HG02938 (cell line): ENCODE results near the gene CSNK2A3.
"Not testable (repeated sequence)": the region's sequence is repeated elsewhere in the genome, so short reads cannot be mapped to it uniquely, and the experiment has no call there.

Experiments
- ATAC-seq: cut with Tn5 transposase; IDR thresholded peaks from one replicate; pipeline ENCODE4 v1.9.1; 2021; ENCODE audit warnings: mild to moderate bottlenecking, moderate library complexity; ENCODE audit not compliant: unreplicated experiment

The CSNK2A3 gene

DNA sequence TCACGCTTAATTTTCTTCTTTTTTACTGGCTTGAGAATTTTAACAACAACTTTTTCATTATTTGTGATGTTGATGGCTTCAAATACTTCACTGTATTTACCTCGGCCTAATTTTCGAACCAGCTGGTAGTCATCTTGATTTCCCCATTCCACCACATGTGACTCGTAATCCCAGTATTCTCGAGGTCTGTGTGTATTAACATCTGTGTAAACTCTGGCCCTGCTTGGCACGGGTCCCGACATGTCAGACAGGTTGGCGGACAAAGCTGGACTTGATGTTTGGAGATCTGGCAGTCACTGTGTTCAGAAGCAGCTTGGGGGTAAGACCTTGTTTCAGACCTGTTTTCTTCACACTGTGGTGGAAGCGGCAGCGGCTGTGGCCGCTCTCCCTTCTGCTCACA is at the start of gene CSNK2A3:
Gene CSNK2A3 (minus strand): TSS at position 373 of the 400 bp plus-strand sequence. CDS start 131 bp downstream, at position 242.
- not testable (repeated sequence) for ATAC-seq

DNA sequence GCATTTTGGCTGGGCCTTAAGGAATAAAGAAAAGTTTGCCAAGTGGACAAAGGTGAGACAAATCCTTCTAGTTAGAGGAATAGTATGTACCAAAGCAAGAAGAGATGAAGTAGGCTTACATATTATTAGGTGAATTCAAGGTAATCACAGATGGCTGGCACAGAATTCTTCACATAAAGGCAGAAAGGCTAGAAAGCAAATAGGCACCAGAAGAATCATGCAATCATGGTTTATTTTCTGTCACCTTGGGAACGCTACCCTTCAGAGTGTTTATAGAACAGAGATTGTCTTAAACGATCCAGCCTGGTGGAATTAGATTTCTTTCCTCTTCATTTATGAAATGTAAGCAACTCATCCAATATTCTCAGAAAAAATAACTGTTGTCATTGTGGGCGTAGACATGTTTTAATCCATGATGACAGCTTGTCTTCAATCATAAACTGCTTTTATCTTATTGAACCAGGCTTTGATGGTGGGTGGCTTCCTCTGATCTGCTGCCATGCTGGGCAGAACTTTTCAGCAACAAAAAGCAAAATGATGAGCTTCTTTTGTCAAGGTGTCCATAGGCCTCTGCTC is 49.0 kb upstream of the CSNK2A3 start:
- ATAC-seq = no peak

DNA sequence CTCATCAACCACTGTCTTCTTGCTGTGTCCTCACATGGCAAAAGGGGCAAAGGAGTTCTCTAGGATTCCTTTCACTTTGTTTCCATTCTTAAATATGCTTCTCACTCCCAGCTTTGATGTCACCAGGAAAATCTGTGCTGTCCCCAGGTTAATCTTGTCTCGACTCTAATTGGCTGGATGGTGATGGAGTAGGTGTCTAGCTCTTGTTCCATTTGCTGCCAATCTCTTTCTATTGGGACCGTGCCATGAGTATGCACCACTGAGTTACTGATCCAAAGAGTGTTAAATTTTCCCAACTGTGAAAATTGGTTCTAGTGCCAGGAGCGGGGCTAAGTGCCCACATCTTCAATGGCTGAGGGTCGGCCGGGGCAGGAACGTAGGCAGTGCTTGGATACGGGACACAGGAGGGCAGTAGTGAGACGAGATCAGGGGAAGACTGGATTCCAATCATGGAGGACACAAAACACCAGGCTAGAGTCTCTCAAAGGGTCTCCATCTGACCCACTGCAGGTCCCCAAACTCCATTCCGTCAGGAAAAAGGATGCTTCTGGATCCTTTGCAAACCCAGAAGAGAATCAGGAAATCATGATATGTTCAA is 47.7 kb upstream of the CSNK2A3 start:
- ATAC-seq = no peak

DNA sequence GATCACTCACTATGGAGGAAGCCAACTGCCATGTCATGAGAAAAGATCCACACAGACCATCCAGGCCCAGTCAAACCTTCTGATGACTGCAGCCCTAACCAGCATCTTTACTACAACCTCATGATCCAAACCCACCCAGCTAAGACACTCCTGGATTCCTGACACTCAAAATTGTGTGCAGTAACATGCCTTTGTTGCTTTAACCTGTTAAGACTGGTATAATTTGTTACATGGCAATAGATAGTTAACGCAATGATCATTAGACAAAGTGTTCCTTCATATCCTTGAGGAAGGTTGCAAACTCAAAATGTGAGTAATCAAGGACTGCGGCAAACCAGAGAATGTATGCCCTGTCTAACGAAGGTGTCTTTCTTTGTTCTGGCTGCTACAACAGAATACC is 47.1 kb upstream of the CSNK2A3 start:
- ATAC-seq = no peak

DNA sequence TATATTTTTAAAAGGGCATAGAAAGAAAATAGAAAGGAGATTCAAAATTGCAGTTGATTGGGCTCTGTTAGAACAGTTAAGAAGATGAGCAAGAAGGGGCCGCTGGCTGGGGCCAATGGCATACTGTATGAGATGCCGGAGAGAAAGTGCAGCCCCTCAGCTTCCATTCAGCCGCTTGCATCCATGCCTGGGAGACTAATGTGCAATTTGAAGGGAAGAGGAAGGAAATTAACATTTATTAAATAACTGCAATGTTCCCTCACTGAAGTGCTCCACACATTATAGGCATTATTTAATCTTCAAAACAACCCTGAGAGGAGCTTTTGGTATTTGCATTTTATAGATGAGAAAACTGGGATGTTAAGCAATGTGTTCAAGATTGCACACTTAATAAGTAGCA is 44.7 kb upstream of the CSNK2A3 start:
- ATAC-seq = no peak

DNA sequence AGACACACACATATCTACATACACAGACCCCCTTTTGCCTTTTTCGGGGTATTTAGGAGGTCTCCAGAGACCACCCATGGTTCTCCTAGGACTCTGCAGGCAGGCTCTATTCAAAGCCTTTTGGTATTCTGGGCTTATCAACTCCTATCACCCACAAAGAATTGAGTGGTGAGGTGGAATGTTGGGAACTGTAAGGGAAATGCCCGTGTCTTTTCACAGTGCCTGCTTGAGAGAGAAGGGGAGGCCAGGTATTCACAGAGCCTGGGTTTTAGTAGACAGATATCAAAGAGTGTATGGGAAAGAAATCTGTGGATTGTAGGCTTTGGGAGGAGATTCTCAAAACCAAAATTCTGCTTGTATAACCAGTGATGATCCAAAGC is 44.0 kb upstream of the CSNK2A3 start:
- no peak for ATAC-seq

DNA sequence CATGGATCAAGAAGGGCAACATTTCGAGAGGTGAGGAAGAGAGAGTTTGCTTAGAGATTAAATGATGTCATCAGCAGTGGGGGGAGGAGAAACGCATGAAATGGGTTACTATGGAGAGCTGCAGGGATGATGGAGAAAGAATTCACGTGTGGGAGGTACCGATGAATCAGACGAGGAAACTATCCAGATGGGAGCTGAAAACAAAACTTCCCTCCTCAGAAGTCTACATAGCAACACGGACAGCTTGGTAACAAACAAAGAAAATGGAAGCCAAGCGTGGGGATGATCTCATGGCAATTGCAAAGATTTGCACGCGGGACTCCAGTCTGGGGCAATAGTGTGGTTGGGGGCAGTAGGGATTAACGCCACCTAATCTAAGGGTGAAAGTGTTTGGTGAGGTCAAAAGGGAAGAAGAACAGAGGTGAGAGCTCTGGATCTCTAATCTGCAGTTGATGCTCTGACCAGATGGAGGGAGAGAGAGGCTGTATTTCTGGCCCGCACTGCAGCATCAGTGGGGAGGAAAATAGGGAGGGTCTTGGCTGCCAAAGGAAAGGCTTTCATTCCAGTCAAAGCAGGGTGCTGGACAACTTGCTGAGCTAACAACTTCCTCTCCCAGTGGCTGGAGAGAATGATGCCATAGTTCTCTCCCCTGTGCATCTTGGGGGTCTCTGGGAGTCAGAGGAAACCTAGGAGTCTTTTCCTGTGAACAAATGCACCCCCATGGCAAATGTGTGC is 43.4 kb upstream of the CSNK2A3 start:
- ATAC-seq = no peak

DNA sequence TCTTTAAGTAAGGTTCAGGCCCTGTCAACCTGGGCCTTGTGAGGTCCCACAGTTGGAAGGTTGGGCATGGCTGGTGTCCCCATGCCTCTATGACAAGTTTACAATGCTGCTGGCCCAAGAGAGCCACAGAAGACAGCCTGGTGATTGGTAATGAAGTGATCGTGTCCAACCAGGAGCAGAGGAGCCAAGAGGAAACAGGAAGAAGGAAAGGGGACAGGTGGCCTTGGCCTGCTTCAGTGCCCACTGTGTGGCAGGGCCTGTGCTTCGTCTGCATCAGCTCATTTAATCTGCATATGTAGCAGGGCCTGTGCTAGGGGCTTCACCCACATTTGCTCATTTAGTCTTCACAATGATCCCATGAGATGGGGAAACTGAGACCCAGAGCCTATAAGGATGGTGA is 42.1 kb upstream of the CSNK2A3 start:
- no peak for ATAC-seq

DNA sequence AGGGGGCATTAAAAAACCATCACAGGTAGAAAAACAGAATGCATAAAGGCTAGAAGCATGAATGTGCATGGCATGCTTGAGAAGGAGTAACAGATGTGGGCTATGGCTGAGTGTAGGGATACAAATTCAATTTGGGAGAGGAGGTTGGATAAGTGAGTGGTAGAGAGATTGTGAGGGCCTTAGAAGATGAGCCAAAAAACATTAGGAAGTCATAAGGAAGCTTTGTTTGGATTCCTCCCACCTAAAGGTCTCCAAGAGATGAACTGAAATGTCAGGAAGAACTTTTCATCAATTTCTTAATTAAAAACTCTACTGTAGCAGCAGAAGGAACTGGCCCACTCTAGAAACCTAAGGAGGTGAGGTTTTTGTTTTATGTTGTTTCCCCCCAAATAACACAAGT is 41.2 kb upstream of the CSNK2A3 start:
- no peak for ATAC-seq

DNA sequence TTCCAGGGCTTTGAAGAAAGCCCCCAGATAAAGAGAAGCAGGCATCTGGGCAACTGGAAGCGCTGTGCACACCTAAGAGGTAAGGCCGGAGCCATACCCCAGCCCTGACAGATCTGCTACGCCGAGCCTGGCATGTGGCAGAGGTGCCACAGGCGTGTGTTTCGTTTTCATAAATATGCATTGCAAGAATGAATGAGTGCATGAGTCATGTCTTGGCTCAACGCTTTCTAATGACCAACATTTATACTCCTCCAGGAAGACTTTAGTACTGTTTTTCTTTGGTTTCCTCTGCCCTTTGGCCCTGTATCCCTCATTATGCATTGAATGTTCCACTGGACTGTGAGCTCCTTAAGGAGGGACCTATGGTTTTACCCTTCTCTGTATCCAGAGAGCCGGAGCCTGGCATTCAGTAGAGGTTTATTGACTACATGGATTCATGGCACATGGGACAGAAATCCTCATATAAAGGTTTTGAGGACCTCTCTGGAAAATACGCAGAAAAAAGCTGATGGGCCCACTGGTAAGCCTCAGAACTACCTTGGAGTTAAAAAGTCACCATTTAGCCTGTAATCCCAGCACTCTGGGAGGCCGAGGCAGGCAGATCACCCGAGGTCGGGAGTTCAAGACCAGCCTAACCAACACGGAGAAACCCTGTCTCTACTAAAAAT is 38.9 kb upstream of the CSNK2A3 start:
- no peak for ATAC-seq

DNA sequence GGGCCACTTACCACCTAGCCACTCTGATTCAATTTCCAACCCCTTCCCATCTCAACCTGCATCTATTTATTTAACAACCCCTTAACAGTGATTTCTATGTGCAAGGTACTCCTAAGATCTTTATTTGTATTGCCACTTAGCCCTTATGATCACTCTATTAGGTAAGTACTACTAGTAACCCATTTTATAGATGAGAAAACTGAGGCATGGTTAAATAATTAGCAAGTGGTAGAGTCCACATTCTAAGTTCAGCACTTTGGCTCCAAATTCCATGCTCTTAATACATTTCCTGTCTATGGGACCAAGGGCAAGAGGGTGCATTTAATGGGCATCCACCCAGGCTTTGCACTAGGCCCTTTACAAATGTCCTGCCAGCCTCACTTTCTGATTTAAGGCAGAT is 38.1 kb upstream of the CSNK2A3 start:
- no peak for ATAC-seq

DNA sequence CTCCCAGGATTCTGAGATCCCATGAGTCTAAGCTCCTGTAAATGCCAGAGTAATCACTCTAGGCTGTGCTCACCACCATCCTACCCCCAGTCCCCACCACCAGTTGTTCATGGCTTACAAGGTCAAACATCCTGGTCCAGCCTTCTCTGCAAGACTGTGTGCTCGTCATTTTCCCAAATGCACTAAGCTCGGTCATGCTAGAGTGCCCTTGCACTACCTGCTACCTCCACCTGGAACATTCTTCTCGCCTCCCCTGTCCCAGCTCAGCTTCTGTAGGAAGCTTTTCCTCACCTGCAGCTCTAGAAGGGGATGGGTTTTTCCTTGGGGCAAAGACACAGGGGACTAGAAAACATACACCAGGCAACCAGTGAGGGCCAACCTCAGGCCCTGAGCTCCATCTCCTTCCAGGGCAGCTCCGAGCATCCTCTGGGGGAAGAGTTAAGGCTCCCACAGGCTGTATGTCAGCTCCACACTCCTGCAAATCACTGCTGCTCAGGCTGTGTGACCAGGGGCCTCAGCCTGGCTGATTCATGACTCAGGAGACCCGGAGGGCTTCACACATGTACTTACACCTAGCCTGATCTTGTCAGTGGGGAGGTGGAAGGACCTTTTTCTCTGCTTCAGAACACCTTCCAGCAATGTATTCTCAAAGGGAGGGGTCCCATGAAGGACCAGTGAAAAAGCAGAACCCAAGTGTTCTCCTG is 37.2 kb upstream of the CSNK2A3 start:
- no peak for ATAC-seq

DNA sequence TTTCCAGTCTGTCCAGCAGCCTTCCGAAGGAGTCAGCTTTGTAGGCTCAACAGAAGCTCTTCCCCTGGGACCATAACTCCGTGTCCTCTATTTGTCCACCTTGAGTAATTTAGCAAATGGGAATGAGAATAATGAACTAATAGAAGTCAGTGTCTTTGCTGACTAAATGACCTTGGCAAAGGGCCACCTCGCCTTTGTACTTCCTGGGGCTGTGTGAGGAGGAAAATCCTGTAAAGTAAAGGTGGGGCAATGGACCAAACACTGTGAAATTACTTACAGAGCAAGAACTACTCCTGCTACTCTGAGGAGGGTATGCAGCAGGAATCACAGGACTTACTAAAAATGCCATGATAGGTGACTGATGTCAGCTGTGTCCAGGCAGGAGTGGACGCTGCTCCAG is 36.2 kb upstream of the CSNK2A3 start:
- no peak for ATAC-seq

DNA sequence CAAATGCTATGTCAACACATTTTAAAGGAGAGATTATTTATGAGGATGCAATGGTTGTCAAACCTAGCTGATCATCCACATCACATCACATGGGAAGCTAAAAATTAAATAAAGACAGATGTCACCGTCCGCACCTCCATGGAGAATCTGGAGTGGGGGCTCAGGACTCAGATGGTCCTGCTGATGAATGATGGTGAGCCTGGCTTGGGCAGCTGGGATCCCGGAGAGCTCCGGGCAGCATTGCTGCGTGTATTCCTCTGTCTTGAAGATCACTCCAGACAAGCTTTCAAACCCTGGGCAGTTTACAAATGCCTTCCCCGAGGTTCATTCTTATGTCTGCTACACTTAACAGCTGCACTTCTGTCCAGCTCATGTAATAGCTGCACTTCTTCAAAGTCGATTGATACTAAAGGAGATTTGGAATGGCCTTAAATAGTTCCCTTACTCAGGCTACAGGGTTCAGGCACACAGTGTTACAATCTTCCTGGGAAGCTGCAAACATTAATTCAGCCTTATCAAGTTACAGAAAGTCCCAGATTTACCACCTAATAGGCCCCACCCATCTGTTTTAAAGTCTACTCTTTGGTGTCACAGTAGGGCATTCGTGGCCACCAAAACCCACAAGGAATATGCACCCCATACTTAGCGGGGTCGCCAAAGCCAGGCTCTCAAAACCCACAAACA is 34.7 kb upstream of the CSNK2A3 start:
- no peak for ATAC-seq

DNA sequence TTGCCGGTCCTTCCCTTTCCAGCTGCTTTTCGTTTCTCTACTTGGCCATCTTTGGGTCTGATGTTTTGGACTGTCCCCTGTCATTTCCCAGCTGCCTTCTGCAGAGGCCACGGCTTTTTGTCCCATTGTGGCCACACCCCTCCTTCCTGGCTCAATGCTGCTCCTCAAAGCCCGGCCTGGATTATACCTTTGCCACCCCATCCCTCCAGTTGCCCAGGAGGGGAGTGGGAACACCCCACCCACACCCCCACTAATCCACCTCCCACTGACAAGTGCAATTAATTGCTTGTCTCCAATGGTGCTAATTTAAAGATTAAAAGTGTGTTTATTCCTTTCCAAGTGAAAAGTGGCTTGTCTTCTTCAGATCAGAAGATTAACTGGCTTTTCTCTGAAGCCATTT is 34.2 kb upstream of the CSNK2A3 start:
- no peak for ATAC-seq

DNA sequence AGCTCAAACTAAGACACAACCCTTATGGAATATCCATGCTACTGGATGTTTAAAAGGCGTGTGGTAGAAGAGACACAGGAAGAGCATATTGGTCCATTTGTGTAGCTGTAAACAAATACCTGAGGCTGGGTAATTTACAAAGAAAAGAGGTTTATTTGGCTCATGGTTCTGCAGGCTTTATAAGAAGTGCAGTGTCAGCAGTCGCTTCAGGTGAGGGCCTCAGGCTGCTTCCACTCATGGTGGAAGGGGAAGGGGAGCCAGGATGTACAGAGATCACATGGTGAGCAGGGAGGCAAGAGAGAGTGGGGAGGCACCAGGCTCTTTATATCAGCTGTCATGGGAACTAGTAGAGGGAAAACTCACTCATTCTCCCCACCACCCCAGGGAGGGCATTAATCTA is 31.8 kb upstream of the CSNK2A3 start:
- ATAC-seq = no peak

DNA sequence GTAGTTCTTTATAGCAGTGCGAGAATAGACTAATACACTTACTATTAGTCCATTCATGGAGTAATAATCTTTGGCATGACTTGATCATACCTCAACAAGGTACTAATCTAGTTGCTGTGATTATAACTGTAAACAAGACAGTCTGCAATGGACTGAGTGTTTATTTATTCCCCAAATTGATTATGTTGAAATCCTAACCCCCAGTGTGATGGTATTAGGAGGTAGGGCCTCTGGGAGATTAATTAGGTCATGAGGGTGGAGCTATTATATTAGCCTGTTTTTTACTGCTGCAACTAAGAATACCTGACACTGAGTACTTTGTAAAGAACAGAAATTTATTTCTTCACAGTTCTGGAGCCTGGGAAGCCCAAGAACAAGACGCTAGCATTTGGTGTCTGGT is 30.9 kb upstream of the CSNK2A3 start:
- ATAC-seq = no peak

DNA sequence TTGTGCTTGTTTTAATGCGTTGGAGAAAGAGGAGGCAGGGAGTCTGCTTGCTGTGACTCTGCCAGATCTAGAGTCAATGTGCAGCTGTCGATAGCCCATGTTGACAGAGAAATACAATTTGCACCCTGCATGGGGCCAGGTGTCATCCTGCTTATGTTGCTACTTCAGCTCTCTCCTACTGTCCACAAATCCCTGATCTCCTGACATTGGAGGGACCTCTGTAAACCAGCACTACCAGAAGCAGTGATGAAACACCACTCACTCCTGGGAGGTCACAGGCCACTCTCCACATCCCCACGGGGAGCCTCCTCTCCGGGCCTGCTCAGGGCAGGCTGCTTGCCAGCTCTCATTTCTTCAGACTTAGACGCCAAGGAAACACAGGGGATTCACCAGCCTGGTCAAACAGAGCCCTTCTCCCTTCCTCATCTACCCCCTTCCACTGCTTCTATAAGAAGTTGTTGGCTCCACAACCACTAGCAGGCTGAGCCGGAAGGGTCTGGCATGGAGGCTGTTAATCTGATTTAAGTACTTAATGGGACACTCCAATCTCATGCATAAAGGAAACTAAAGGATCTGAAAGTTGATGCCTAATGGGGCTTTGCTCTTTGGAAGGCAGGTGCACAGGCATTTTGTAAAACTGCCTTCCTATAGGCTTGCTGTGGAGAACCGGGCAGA is 29.9 kb upstream of the CSNK2A3 start:
- ATAC-seq = no peak

DNA sequence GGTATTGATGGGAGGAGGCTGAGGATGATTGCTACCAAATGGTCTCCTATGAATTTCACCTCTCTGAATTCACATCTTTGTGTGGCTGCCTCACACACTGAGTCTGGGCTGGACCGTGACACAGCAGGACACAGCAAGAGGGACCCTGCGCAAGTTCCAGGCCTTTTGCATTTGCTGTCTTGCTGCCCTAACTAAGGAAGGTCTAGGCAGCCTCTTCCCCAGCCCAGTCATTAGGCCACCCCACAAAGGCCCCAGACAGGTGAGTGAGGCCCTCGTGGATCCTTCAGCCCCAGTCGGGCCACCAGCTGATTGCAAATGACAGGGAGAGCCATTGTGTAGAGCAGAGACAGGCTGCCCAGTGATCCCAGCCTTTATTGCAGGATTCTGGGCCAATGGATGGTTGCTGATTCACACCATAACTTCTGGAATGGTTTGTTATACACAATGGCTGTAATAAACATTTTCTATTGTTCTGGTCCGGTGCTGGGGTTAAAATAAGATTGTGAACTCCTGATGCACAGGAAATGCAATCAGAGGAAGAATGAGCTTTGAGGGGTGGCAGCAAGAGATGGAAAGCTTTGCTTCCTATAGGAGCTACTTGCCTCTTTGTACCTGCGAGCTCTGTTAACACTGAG is 28.5 kb upstream of the CSNK2A3 start:
- ATAC-seq = no peak

DNA sequence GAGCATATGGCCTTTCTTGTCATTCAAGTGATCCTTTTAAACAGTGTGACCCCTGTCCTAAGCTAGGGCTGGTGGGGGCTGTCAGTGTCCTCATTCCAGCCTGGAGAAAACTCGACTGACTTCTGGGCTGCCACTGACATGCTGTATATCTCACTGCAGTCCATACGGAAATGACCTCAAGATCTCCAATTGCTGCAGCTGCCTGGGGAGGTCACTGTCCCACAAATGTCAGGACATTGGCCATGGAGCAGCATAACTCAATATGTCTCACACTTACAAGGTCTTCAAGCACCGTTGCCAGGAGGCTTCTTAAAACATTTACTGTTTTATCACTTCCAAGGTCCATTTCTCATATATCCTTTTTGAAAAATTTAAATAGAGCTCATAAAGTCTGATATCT is 27.8 kb upstream of the CSNK2A3 start:
- ATAC-seq = no peak
